ENCODE measurements around the gene TICAM1. TPM values are rescaled to one million over a fixed set of nuclear protein-coding genes. Genes with fewer than 3 reads are reported as not detected.
"Not testable (repeated sequence)": the region's sequence is repeated elsewhere in the genome, so short reads cannot be mapped to it uniquely, and the experiment has no call there.

TICAM1 gene
- total and polyA plus RNA-seq, 2 of the 13 experiments (the other 11 are each of a cell fraction or from before 2014, with no cell fraction given): 0.33 to 0.95 TPM

DNA sequence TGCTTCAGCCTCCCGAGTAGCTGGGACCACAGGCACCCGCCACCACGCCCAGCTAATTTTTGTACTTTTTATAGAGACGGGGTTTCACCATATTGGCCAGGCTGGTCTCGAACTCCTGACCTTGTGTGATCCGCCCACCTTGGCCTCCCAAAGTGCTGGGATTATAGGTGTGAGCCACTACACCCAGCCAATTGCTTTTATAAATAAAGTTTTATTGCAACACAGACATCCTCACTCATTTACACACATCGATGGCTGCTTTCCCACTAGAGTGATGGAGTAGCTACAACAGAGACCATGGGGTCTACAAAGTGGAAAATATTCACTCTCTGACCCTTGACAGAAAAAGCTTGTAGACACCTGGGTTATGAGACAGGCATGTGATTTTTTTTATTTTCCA lies 9.2 kb downstream of the TICAM1 start:
- TF ChIP-seq, protein P1, sequence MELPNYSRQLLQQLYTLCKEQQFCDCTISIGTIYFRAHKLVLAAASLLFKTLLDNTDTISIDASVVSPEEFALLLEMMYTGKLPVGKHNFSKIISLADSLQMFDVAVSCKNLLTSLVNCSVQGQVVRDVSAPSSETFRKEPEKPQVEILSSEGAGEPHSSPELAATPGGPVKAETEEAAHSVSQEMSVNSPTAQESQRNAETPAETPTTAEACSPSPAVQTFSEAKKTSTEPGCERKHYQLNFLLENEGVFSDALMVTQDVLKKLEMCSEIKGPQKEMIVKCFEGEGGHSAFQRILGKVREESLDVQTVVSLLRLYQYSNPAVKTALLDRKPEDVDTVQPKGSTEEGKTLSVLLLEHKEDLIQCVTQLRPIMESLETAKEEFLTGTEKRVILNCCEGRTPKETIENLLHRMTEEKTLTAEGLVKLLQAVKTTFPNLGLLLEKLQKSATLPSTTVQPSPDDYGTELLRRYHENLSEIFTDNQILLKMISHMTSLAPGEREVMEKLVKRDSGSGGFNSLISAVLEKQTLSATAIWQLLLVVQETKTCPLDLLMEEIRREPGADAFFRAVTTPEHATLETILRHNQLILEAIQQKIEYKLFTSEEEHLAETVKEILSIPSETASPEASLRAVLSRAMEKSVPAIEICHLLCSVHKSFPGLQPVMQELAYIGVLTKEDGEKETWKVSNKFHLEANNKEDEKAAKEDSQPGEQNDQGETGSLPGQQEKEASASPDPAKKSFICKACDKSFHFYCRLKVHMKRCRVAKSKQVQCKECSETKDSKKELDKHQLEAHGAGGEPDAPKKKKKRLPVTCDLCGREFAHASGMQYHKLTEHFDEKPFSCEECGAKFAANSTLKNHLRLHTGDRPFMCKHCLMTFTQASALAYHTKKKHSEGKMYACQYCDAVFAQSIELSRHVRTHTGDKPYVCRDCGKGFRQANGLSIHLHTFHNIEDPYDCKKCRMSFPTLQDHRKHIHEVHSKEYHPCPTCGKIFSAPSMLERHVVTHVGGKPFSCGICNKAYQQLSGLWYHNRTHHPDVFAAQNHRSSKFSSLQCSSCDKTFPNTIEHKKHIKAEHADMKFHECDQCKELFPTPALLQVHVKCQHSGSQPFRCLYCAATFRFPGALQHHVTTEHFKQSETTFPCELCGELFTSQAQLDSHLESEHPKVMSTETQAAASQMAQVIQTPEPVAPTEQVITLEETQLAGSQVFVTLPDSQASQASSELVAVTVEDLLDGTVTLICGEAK (IDR thresholded peaks at IDR 0.05): peak; percentile 68
- TF ChIP-seq, protein P1 (CRISPR knock-in tag; IDR thresholded peaks at IDR 0.05): peak; percentile 98
- H3K4me1 ChIP-seq (ENCODE audit: insufficient read depth, low read length); H2AFZ ChIP-seq (ENCODE audit: low read length); H3K4me3 ChIP-seq (replicated peaks in 1 of 3; ENCODE audit: insufficient read depth in 1 of 3, low read depth in 2 of 3, low read length in 3 of 3); H3K79me2 ChIP-seq (ENCODE audit: insufficient read depth, low read length); H3K9me3 ChIP-seq (ENCODE audit: low read length); H3K27me3 ChIP-seq (ENCODE audit: control insufficient read depth in 1 of 2, insufficient read depth in 2 of 2, low read length in 2 of 2); H3K9ac ChIP-seq (ENCODE audit: insufficient read depth, low read depth, low read length); H3K36me3 ChIP-seq (replicated peaks in 1 of 2; ENCODE audit: control insufficient read depth in 1 of 2, insufficient read depth in 2 of 2, low read length in 2 of 2); H4K20me1 ChIP-seq (ENCODE audit: insufficient read depth, low read length); BruUV-seq (replicated peaks); DNase-seq (ENCODE audit: low spot score); in situ Hi-C loops (cut with HindIII; ENCODE audit: extremely low pct_ligation_motif_present, low pct_unique_long_range_greater_than_20kb); intact Hi-C loops (cut with micrococcal nuclease; ENCODE audit: unreplicated experiment); ATAC-seq; H3K4me2 ChIP-seq (ENCODE audit: low read depth, low read length); H3K27ac ChIP-seq (ENCODE audit: extremely low read length, insufficient read depth, low read length); CTCF ChIA-PET (ENCODE audit: low intra/inter-chr PET ratio, low total read pairs); FAIRE-seq: not testable (repeated sequence)
- WGBS (ENCODE audit: low lambda C conversion rate): 98% methylated on average over 7 of the region's 7 CpGs
- POLR2A ChIA-PET: interaction anchor here (0.9 kb wide), 1 partner anchor 9 kb away, joined by 3 read pairs; no protein-coding TSS in a partner anchor

All from HepG2 (cell line).